Liver (tissue), 9 donors: ENCODE results near the gene SBF2. TPM values are rescaled to one million over a fixed set of nuclear protein-coding genes. Genes with fewer than 3 reads are reported as not detected.

ENCODE experiments used
- DNase-seq: peaks from one replicate; pipeline ENCODE4 v3.0.0-alpha.2; 2017; ENCODE audit warnings: low spot score
- H3K27ac ChIP-seq, 2 donors: one replicate each; pipeline ENCODE4 v1.7.0; 2013; ENCODE audit warnings: inconsistent platforms in 2 of 2, low read length in 2 of 2, control low read depth in 1 of 2, low read depth in 1 of 2, mild to moderate bottlenecking in 1 of 2
- H3K27me3 ChIP-seq, 4 donors: one replicate each; pipeline versions ENCODE4 v1.6.1 to v1.7.0; 2013; ENCODE audit warnings: low read length in 3 of 4, inconsistent platforms in 1 of 4, mild to moderate bottlenecking in 1 of 4, moderate library complexity in 1 of 4; ENCODE audit not compliant: control insufficient read depth in 4 of 4, insufficient read depth in 4 of 4
- H3K36me3 ChIP-seq, 4 donors: one replicate each; pipeline versions ENCODE4 v1.6.1 to v1.7.0; 2013; ENCODE audit warnings: low read length in 3 of 4, mild to moderate bottlenecking in 3 of 4, low read depth in 1 of 4, moderate library complexity in 1 of 4; ENCODE audit not compliant: control insufficient read depth in 4 of 4, insufficient read depth in 3 of 4
- H3K4me1 ChIP-seq, 4 donors: one replicate each; pipeline versions ENCODE4 v1.6.1 to v1.7.0; 2013; ENCODE audit warnings: low read length in 3 of 4, mild to moderate bottlenecking in 3 of 4, moderate library complexity in 1 of 4; ENCODE audit not compliant: control insufficient read depth in 4 of 4, insufficient read depth in 4 of 4
- H3K4me3 ChIP-seq, 3 donors: one replicate each; pipeline versions ENCODE4 v1.6.1 to v1.7.0; 2013; ENCODE audit warnings: low read length in 3 of 3, control low read depth in 1 of 3, low read depth in 1 of 3, mild to moderate bottlenecking in 1 of 3
- H3K9ac ChIP-seq, 2 donors: one replicate each; pipeline ENCODE4 v1.7.0; 2013; ENCODE audit warnings: low read length in 2 of 2, mild to moderate bottlenecking in 2 of 2, moderate library complexity in 2 of 2, control low read depth in 1 of 2, low read depth in 1 of 2
- H3K9me3 ChIP-seq, 4 donors: one replicate each; pipeline versions ENCODE4 v1.6.1 to v1.7.0; 2013; ENCODE audit warnings: low read length in 3 of 4; ENCODE audit not compliant: control insufficient read depth in 4 of 4
- CTCF ChIP-seq: fragments of 150-350 bp; IDR thresholded peaks from 2 replicates; pipeline ENCODE4 v1.5.1; 2017; ENCODE audit warnings: improper control_type of control experiment, low read depth, low read length; ENCODE audit not compliant: missing input control
- EGR1 ChIP-seq, 2 donors: IDR thresholded peaks; 2 replicates each; pipeline ENCODE4 v1.6.1; 2016 to 2018; ENCODE audit warnings: antibody characterized with exemption in 2 of 2, low read depth in 2 of 2
- GABPA ChIP-seq, 2 donors: IDR thresholded peaks in 1 of 2; conservative IDR thresholded peaks in 1 of 2; 2 replicates each; pipeline ENCODE4 v1.6.1; 2016; ENCODE audit warnings: antibody characterized with exemption in 2 of 2, mild to moderate bottlenecking in 1 of 2, moderate library complexity in 1 of 2
- HNF4A ChIP-seq, 2 donors: conservative IDR thresholded peaks; 2 replicates each; pipeline ENCODE4 v1.6.1; 2016; ENCODE audit warnings: antibody characterized with exemption in 2 of 2, mild to moderate bottlenecking in 2 of 2
- HNF4G ChIP-seq: IDR thresholded peaks from 2 replicates; pipeline ENCODE4 v1.6.1; 2016; ENCODE audit warnings: antibody characterized with exemption
- JUND ChIP-seq, 2 donors: IDR thresholded peaks; 2 replicates each; pipeline ENCODE4 v1.6.1; 2016; ENCODE audit warnings: antibody characterized with exemption in 2 of 2
- MAX ChIP-seq: IDR thresholded peaks from 2 replicates; pipeline ENCODE4 v1.6.1; 2016; ENCODE audit warnings: antibody characterized with exemption
- RAD21 ChIP-seq, 2 donors: IDR thresholded peaks; 2 replicates each; pipeline ENCODE4 v1.6.1; 2016; ENCODE audit warnings: antibody characterized with exemption in 2 of 2, mild to moderate bottlenecking in 2 of 2
- REST ChIP-seq: IDR thresholded peaks from 2 replicates; pipeline ENCODE4 v1.6.1; 2016; ENCODE audit warnings: antibody characterized with exemption, mild to moderate bottlenecking
- RXRA ChIP-seq, 2 donors: IDR thresholded peaks; 2 replicates each; pipeline ENCODE4 v1.6.1; 2017 to 2018; ENCODE audit warnings: antibody characterized with exemption in 2 of 2, mild to moderate bottlenecking in 1 of 2
- WGBS: extraction: QIAGEN DNeasy Blood & Tissue Kit; methylation state at CpG from one replicate; pipeline ENCODE4 v1.1.7; 2013; 5-methylcytosine and 5-hydroxymethylcytosine counted together
- polyA plus RNA-seq, 2 donors: library from polyadenylated mRNA; stranded (reverse) in 1 of 2; unstranded in 1 of 2; fragments of 200-250 nt in 1 of 2; fragments of >200 nt in 1 of 2; fragmentation: Nextera tagmentation in 1 of 2; extraction: Ambion mirVana in 1 of 2; gene quantifications; one replicate each; pipeline versions ENCODE4 v1.2.1 to v1.2.3, GENCODE V29; 2013 to 2015
- total RNA-seq, 2 donors: library from RNA; depleted of rRNA; stranded (reverse); fragments of >200 nt; gene quantifications; one replicate each; pipeline ENCODE4 v1.2.3, GENCODE V29; 2014
- TF ChIP-seq, protein P1 (sequence below): IDR thresholded peaks from 2 replicates; pipeline ENCODE4 v1.6.1; 2016; ENCODE audit warnings: antibody characterized with exemption
- TF ChIP-seq, protein P2 (sequence below): IDR thresholded peaks from 2 replicates; pipeline ENCODE4 v1.6.1; 2016; ENCODE audit warnings: antibody characterized with exemption
- donor health status: healthy.
- donor health status: healthy.
- donor health status: healthy.
- donor health status: healthy.
- donor health status: healthy.

Gene SBF2
- total and polyA plus RNA-seq, 4 donors, result 7.5 to 31.3 (median 14.7) TPM

DNA sequence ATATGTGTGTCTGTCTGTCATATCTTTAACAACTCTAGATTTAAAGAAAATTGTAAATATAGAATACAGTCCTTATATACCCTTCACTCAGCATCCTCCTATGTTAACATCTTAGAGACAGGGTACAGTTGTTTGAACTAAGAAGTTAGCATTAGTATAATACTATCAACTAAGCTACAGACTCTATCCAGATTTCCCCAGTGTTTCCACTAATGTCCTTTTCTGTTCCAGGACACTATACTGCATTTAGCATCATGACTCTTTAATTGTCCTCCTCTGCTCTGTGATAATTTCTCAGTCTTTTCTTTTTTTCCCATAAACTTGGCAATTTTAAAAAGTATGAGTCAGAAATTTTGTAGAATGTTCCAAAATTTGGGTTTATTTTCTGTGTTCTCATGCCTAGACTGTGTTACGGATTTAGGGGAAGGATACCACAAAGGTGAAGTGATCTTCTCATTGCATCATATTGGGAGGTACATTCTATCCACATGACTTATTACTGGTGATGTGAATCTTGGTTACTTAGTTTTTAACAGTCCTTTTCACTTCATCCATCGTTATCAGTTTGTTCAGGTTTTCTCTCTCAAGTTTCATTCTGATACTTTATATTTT lies 168.4 kb downstream of the SBF2 start:
- Histone ChIP-seq H3K4me3 (no peak overlapping the region), H3K27me3 (no peaks in the 10 kb centered on the region), H3K9ac (no peak overlapping the region), H3K27ac (no peak overlapping the region), H3K9me3 (no peaks in the 10 kb centered on the region), H3K36me3 (no peaks in the 10 kb centered on the region), H3K4me1 (no peaks in the 10 kb centered on the region)
- TF ChIP-seq EGR1 (IDR thresholded peaks at IDR 0.05; ENCODE audit: low read depth in 2 of 2), result no peak
- TF ChIP-seq REST, result no peak
- TF ChIP-seq, protein P1, sequence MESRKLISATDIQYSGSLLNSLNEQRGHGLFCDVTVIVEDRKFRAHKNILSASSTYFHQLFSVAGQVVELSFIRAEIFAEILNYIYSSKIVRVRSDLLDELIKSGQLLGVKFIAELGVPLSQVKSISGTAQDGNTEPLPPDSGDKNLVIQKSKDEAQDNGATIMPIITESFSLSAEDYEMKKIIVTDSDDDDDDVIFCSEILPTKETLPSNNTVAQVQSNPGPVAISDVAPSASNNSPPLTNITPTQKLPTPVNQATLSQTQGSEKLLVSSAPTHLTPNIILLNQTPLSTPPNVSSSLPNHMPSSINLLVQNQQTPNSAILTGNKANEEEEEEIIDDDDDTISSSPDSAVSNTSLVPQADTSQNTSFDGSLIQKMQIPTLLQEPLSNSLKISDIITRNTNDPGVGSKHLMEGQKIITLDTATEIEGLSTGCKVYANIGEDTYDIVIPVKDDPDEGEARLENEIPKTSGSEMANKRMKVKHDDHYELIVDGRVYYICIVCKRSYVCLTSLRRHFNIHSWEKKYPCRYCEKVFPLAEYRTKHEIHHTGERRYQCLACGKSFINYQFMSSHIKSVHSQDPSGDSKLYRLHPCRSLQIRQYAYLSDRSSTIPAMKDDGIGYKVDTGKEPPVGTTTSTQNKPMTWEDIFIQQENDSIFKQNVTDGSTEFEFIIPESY, result no peak
- TF ChIP-seq JUND (IDR thresholded peaks at IDR 0.05), result no peak
- TF ChIP-seq RXRA (IDR thresholded peaks at IDR 0.05), result no peak
- TF ChIP-seq GABPA (IDR thresholded peaks at IDR 0.05 in 1 of 2, conservative IDR thresholded peaks at IDR 0.05 in 1 of 2), result no peak
- TF ChIP-seq CTCF, result no peak
- DNase-seq, result no peak
- WGBS, result 92% methylated on average over 2 of the region's 2 CpGs

- no peak for TF ChIP-seq EGR1 (IDR thresholded peaks at IDR 0.05; ENCODE audit: low read depth in 2 of 2)
- TF ChIP-seq, protein P1, result no peak
- TF ChIP-seq HNF4A (conservative IDR thresholded peaks at IDR 0.05), result no peak
- no peak for TF ChIP-seq JUND (IDR thresholded peaks at IDR 0.05)
- no peak for TF ChIP-seq HNF4G
- no peak for TF ChIP-seq CTCF
- TF ChIP-seq, protein P2, sequence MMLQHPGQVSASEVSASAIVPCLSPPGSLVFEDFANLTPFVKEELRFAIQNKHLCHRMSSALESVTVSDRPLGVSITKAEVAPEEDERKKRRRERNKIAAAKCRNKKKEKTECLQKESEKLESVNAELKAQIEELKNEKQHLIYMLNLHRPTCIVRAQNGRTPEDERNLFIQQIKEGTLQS, result no peak
- no peak for TF ChIP-seq GABPA (IDR thresholded peaks at IDR 0.05 in 1 of 2, conservative IDR thresholded peaks at IDR 0.05 in 1 of 2)
- TF ChIP-seq MAX, result no peak
- TF ChIP-seq RAD21 (IDR thresholded peaks at IDR 0.05), result no peak
- Histone ChIP-seq H3K4me3 (no peak overlapping the region), H3K9ac (no peak overlapping the region), H3K27ac (no peak overlapping the region), H3K27me3 (no peaks in the 10 kb centered on the region), H3K9me3 (no peaks in the 10 kb centered on the region), H3K36me3 (no peaks in the 10 kb centered on the region), H3K4me1 (no peaks in the 10 kb centered on the region)
- WGBS, result 77% methylated on average over 5 of the region's 5 CpGs
- no peak for DNase-seq
These were observed 171.5 kb downstream of the SBF2 start for GRCh38 chr11:10122326-10123197.
